GM21717 (cell line): ENCODE results near the gene HECTD1.
"Not testable (repeated sequence)": the region's sequence is repeated elsewhere in the genome, so short reads cannot be mapped to it uniquely, and the experiment has no call there.

Source experiments
- ATAC-seq: cut with Tn5 transposase; IDR thresholded peaks from one replicate; pipeline ENCODE4 v1.9.1; 2021; ENCODE audit warnings: mild to moderate bottlenecking, moderate library complexity; ENCODE audit not compliant: unreplicated experiment

HECTD1 gene

DNA sequence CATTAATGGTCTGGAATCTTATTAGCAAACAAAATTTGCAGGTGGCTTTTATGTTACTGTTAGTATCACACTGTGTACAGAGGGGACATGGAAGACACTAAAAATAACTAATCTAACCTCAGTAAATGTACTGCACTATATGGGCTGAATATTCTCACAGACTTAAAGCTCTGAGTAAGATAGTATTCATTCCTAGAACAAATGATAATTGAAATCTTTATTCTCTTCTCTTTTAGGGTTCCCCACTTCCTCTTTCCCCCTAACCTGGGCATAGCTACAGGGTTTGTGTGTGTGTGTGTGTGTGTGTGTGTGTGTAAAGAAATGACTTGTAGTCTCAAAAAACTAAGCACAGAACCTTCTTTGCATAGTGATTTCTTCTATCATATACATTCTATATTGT lies 21.4 kb upstream of the HECTD1 start:
- peak; percentile 62 for ATAC-seq

GRCh38 chr14:31228533-31228932 lies 20.9 kb upstream of the HECTD1 start:
- ATAC-seq, result no peak

DNA sequence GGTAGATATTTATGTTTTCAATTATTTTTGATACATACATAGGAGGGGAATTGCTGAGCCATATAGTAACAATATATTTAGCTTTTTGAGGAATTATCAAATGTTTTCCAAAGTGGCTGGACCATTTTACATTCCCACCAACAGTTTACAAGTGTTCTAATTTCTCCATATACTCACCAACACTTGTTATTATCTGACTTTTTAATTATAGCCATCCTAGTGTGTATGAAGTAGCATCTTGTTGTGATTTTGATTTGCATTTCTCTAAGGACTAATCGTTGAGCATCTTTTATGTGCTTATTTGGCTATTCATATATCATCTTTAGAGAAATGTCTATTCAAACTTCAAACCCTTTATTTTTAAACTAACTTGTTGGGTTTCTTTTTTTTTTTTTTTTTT lies 17.2 kb upstream of the HECTD1 start:
- no peak for ATAC-seq

DNA sequence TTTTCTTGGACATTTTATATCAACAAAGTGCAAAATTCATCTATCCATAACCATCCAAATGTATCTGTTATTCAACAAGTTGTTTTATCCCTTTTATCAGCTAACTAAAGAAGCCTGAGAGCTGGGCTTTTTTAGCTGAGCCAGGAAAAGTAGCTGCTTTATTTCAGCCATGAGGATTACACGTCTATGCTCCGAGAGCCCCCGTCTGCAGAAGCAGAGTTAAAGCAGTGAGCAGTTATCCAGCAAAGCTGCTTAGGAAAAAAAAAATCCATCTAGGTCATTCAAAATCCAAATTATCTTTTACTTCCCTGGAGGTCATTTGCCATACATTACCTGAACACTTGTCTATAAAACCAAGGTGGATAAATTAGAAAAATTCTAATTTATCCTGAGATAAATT lies 15.7 kb upstream of the HECTD1 start:
- ATAC-seq, result no peak

- no peak for ATAC-seq
Observed at GRCh38 chr14:31222834-31223233, 15.2 kb upstream of the HECTD1 start.

DNA sequence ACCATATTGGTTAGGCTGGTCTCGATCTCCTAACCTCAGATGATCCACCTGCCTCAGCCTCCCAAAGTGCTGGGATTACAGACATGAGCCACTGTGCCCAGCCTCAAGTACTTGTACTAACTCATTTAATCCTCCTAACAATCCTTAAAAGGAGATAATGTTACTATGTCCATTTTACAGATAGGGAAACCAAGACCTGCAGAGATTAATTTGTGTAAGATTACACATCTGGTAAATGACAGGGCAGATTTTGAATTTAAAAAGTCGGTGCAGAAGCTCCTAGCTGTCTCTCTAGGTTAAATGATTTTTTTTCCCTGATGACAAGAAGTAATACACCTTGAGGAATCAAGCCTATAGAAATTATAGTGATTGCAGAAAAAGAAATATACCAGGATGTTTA lies 13.7 kb upstream of the HECTD1 start:
- ATAC-seq, result no peak

DNA sequence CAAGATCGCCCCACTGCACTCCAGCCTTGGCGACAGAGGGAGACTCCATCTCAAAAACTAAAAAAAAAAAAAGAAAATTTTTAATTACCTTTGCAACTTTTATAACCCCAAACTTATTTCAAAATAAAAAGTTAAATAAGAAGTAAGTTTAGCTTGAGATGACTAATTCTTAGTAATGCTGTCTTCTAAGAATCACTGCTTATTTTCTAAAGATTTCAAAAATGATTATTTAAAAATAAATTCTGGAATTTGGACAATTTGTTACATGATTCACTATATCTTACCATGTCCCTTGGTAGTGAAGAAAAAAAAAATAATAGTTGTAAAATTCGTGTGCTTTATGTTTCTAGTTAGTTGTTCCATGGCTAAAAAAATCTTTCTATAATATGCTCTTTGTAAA lies 11.6 kb upstream of the HECTD1 start:
- ATAC-seq, result no peak

DNA sequence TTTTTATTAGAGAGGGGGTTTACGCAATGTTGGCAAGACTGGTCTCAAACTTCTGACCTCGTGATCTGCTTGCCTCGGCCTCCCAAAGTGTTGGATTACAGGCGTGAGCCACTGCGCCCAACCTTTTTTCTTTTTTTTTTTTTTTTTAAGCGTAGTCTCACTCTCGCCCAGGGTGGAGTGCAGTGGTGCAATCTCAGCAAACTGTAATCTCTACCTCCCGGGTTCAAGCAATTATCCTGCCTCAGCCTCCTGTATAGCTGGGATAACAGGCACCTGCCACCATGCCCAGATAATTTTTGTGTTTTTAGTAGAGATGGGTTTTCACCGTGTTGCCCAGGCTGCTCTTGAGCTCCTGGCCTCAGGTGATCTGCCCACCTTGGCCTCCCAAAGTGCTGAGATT lies 8.8 kb upstream of the HECTD1 start:
- ATAC-seq, result no peak

DNA sequence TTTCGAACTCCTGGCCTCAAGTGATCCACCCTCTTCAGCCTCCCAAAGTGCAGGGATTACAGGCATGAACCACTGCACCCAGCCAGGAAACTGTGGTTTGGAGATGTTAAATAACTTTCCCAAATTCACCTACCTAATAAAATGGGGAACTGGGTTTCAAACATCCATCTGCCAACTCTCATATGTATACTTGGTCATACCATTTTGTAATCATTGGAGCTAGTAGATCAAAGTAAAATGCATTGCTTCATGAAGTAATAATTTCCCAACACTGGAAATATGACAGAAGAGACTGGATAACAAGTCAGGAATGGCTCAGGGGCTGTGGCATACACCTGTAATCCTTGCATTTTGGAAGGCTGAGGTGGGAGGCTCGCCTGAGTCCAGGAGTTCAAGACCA lies 5.3 kb upstream of the HECTD1 start:
- ATAC-seq, result no peak

GRCh38 chr14:31209605-31210004 lies 2.0 kb upstream of the HECTD1 start:
- no peak for ATAC-seq

GRCh38 chr14:31208546-31209424 lies 1.2 kb upstream of the HECTD1 start:
- ATAC-seq, result no peak

DNA sequence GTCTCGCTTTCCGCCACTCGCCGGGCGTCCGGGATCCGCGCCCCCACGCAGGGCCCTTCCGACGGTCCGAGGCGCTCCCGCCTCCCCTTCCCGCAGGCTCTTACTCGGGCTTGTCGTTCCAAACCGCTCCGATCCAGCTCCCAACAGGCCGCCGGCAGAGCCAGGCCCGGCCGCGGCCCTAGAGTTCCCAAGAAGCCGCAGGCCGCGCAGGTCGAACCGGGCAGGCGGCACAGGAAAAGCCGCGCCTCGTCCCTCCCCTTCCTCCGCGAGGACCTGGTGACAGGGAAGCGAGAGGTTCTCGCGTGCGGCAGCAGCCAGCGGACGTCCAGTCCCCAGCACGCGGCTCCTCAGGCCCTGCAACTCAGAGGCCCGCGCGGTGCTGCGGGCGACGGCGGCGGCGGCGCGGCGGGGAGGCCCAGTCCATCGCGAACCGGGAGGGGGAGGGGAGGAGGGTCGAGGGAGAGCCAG lies 272 bp downstream of the HECTD1 start:
- ATAC-seq, result peak; percentile 34

DNA sequence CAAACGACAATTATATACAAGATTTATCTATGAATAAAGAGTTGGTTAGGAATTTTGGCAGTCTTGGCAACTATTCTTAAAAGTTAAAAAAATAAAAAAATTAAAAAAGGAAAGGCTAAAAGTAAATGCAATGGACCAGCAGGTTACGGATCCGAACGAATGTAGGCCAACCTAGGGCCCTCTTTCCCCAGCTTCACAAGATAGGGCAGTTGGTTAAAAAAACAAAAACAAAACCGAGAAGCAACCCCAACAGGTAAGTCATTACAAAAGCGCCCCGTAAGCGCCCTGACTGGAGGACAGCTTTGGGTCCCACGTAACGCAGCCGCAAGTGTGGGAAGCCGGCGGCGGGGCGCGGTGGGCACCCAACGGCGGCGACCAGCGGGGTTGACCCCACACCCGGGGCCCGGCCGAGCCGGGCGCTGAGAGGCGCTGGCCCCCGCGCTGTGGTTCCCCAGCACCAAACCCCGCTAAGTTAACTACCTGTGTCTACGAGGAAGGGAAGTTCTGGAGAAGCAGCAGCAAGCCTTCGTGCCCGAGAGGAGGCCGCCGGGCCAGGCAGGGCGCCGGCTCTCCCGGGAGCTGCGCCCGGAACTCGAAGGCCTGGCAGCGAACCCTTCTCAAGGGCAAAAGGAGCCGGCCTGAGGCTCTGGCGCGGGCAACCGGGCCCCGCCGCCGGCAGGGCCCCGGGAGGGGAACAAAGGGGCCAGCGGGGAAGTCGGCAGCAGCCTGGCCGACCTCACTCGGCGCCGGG lies 882 bp downstream of the HECTD1 start:
- peak; percentile 22 for ATAC-seq

GRCh38 chr14:31205681-31206535 lies 1.7 kb downstream of the HECTD1 start:
- no peak for ATAC-seq

- no peak for ATAC-seq
Observed at GRCh38 chr14:31204593-31205534, 2.7 kb downstream of the HECTD1 start.

DNA sequence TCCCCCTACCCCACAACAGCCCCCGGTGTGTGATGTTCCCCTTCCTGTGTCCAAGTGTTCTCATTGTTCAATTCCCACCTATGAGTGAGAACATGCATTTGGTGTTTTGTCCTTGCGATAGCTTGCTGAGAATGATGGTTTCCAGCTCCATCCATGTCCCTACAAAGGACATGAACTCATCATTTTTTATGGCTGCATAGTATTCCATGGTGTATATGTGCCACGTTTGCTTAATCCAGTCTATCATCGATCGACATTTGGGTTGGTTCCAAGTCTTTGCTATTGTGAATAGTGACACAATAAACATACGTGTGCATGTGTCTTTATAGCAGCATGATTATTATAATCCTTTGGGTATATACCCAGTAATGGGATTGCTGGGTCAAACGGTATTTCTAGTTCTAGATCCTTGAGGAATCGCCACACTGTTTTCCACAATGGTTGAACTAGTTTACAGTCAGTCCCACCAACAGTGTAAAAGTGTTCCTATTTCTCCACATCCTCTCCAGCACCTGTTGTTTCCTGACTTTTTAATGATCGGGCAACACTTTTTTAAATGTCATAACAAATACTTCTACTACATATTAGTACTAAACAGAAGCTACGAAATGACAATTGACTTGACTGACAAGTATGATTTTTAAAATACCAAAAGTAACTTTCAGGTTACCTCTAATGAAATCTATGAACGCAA lies 3.5 kb downstream of the HECTD1 start:
- ATAC-seq, result not testable (repeated sequence)

- ATAC-seq, result no peak
Observed at GRCh38 chr14:31203414-31203742, 4.2 kb downstream of the HECTD1 start.

DNA sequence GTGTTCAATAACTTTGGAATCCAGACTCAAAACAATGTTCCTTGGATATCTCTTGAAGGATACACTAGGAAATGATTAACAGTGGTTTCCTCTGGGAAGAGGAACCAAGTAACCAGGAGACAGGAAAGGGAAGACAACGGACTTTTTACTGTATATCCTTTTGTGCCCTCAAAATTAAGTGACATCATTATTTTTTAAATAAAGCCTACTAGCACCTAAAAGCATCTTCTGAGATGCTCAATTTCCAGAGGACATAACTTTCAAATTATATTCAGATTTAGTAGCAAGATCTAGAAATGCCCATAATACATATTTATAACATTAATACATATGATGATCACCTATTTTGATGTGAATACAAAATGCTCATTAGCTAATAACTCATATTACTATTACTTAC lies 6.5 kb downstream of the HECTD1 start:
- ATAC-seq, result no peak

DNA sequence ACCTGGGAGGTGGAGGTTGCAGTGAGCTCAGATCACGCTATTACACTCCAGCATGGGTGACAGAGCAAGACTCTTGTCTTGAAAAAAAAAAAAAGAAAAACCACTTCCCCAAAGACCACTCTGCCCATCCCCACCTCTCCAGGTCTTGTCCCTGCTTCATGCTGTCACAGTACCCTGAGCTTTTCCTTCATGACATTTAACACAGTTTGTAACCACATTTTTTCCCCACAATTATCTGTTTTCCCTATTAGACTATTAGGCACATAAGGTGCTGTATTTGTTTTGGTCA lies 6.9 kb downstream of the HECTD1 start:
- ATAC-seq, result no peak

DNA sequence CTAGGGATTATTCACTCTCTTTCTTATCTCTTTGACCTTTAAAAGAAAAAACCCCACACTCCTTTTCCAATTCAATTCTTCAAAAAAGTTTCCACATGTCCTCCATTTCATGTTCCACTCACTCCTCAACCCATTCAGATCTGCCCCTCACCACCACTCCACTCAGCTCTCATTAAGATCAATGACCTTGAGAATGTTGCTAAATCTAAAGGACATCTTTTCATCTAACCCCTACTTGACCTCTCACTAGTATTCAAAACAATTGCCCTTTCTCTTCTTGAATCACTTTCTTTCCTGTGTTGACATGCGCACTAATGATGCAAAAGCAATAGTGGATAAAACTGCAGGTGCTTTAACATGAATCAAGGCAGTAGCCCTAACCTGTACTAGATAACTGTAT lies 9.9 kb downstream of the HECTD1 start:
- no peak for ATAC-seq
